Measurements from ENCODE around the gene FGD6. TPM values are rescaled to one million over a fixed set of nuclear protein-coding genes. Genes with fewer than 3 reads are reported as not detected.
"Not testable (repeated sequence)": the region's sequence is repeated elsewhere in the genome, so short reads cannot be mapped to it uniquely, and the experiment has no call there.

The FGD6 gene
- total RNA-seq, 2 donors from 2014 or later: 7.4 to 11.4 TPM

GRCh38 chr12:95212586-95212985, 4.7 kb downstream of the FGD6 start:
- intact Hi-C loops (cut with DNase I): no loop called here
- no peak for DNase-seq (ENCODE audit: low spot score)

GRCh38 chr12:95208678-95209077, 8.6 kb downstream of the FGD6 start:
- intact Hi-C loops (cut with DNase I): loop anchor here in 1 of 2 donors (10.0 kb wide), 1 partner anchor 84 kb away; no protein-coding TSS in a partner anchor
- DNase-seq (ENCODE audit: low spot score): no peak

GRCh38 chr12:95207407-95207806, 9.9 kb downstream of the FGD6 start:
- intact Hi-C loops (cut with DNase I): loop anchor here in 1 of 2 donors (10.0 kb wide), 1 partner anchor 83 kb away; no protein-coding TSS in a partner anchor
- DNase-seq (ENCODE audit: low spot score): no peak

DNA sequence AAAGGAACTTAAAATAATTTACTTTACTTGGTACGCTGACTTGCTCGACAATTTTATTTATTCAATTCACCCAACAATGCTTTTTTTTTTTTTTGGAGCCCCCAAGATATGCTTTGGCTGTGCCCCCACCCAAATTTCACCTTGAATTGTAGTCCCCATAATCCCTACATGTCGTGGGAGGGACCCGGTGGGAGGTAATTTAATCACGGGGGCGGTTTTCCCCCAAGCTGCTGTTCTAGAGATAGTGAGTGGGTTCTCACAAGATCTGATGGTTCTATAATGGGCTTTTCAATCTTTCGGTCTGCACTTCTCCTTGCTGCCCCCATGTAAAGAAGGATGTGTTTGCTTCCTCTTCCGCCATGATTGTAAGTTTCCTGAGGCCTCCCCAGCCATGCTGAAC, 10.4 kb downstream of the FGD6 start:
- DNase-seq (ENCODE audit: low spot score): no peak
- intact Hi-C loops (cut with DNase I): loop anchor here in 1 of 2 donors (10.0 kb wide), 1 partner anchor 82 kb away; no protein-coding TSS in a partner anchor

DNA sequence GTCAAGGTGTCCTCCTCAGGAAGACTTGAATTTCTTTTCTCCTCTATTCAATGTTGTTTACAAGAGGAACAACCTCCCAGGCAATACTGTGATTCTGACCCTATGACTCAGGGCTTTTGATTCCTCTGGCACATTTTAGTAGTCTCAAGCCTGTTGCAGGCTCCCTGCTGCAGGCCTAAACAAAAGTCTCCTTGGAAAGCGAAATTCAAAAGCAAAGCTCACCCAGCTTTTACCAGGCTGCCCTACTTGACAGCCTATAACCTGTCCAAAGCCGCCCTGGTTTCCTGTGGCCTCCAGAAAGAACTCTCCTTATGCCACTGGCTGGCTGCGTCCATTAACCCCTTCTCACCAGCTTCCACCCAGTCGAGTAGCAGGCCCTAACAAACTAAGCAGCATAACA, 11.6 kb downstream of the FGD6 start:
- intact Hi-C loops (cut with DNase I): loop anchor here in 1 of 2 donors (10.0 kb wide), 1 partner anchor 81 kb away; no protein-coding TSS in a partner anchor
- DNase-seq (ENCODE audit: low spot score): no peak

- no peak for DNase-seq (ENCODE audit: low spot score)
- intact Hi-C loops (cut with DNase I): loop anchor here in 1 of 2 donors (10.0 kb wide), 1 partner anchor 80 kb away; no protein-coding TSS in a partner anchor
These were observed 12.1 kb downstream of the FGD6 start for GRCh38 chr12:95205016-95205624.

DNA sequence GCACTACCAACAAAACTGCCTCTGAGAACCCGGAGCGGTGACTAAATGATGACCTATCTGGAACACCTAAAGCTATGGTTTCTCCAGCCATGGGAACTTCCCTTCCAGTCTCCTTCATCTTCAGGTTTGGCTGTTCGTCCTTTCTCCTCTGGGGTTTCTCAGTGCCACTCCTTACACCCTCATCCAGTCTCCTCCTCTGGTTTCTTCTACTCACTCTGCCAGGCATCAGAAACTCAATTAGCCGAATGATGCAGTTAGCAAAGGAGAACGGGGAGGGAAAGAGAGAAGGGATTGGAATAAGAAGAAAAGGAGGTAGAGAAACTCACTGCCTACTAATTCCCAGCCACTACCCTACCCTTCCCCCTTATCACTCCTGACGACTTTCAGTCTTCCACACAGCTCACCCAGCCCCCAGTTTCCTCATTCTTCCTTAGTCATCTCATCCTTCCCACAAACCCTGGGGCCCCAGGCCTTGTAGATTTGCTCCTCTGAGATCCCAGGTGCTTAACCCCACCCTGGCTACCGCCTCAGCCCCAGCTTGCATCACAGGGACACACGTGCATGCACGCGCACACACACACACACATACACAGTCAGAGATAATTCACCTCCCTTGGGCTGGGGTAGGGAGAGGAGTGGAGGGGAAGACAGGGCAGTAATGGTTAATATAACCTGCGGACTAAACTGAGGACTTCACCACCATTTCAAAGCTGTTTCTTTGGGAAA, 13.0 kb downstream of the FGD6 start:
- intact Hi-C loops (cut with DNase I): loop anchor here in 1 of 2 donors (10.0 kb wide), 1 partner anchor 80 kb away; no protein-coding TSS in a partner anchor
- DNase-seq (ENCODE audit: low spot score): no peak

DNA sequence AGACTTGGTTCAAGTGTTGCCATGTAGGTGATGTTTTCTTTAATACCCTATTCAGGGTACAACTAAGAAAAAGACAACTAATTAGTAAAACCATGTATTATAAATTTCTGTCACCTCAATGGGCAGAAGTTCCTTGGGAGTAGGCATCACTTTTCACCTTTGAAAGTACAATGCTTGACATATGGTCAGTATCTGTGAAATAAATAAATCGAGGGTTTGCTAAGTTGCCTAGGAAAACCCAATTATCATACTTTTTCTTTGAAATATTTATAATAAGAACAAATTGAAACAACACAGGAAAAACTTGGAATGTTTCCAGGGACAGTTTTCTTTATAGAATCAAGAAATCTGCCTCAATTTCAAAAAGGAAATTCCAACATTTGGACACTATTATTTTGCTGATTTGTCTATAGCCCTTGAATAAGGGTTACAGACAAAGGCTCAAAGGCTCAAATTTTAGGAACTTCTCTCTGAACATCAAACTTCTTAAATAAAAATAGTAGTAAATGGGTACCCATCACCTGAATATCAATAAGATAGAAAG, 13.7 kb downstream of the FGD6 start:
- intact Hi-C loops (cut with DNase I): loop anchor here in 1 of 2 donors (10.0 kb wide), 1 partner anchor 79 kb away; no protein-coding TSS in a partner anchor
- DNase-seq (ENCODE audit: low spot score): no peak

- no peak for DNase-seq (ENCODE audit: low spot score)
- intact Hi-C loops (cut with DNase I): loop anchor here in 1 of 2 donors (10.0 kb wide), 1 partner anchor 78 kb away; no protein-coding TSS in a partner anchor
These were observed 14.4 kb downstream of the FGD6 start for GRCh38 chr12:95202691-95203486.

- no peak for DNase-seq (ENCODE audit: low spot score)
These were observed 16.1 kb downstream of the FGD6 start for GRCh38 chr12:95201056-95201670.

DNA sequence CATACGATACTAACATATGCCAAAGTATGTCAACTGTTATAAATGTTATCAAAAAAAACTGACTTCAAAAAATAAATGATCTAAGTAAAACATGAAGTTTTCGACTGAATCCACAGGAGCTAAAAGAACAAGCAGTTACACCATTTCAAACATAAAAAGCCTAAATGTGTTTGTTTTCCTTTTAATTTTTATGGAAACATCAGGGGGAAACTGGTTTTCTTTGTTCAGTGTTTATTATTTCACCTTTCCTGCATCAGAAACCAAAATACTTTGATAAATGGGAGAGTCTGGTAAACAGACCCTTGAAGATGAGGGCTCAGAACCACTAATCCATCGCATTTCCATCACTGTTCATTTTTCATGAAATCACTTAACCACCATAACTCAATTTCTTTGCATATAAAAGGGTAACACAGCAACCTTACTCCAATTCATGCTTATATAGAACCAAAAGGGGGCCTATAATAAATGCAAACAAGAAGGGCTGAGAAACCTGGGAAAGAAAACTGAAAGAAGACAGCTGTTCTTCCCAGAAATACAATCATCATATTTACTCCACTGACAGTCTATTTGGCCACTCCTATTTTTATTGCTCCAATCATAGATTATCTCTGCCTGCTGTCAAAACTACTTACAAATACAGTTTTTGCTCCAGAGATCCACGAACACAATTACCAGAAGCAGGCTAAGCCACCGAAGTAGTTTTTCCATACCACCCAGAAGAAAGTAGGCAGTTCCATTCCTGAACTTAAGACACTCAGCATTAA, 17.0 kb downstream of the FGD6 start:
- intact Hi-C loops (cut with DNase I): loop anchor here in 1 of 2 donors (10.0 kb wide), 1 partner anchor 76 kb away; no protein-coding TSS in a partner anchor
- DNase-seq (ENCODE audit: low spot score): no peak

More at GRCh38 chr12:95201056-95201670, 16.1 kb downstream of the FGD6 start:
- intact Hi-C loops (cut with DNase I): loop anchor here in 1 of 2 donors (10.0 kb wide), 1 partner anchor 76 kb away; no protein-coding TSS in a partner anchor

DNA sequence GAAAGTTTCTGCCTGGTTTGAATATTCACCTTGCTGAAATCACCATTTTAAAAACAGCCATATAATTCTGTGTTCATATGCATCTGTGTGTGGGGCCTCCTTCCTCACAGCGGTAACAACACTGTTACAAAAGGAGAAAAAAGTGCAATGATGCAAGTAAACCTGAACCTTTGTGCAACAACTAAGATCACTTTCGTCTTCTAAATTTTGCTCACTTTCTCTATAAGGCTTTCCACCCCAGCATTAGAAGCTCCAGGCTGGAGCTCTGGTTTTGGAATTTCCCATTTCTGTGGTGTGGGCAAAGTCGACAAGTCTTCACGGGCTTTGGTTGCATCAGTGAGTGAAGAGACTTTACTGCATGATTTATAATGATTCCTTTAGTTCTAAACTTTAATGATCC, 18.4 kb downstream of the FGD6 start:
- no peak for DNase-seq (ENCODE audit: low spot score)
- intact Hi-C loops (cut with DNase I): no loop called here

DNA sequence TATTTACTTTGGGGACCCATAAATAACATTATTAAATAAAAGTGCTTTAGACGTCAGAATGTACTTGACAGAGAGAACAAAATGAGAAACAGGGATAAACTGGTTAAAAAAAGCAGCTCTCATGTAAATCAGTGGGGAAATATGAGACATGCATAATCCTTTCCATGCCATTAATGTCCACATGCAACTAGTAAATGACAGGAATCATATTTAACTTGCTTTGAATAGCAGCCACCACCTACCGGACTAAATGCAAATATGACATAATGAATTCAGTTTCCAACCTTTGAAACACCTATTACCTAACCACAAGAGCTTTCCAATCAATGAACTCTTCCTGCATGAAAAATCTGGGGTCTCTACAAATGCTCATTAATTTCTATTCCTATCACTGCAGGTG, 19.6 kb downstream of the FGD6 start:
- no peak for DNase-seq (ENCODE audit: low spot score)
- intact Hi-C loops (cut with DNase I): no loop called here

- intact Hi-C loops (cut with DNase I); DNase-seq (ENCODE audit: low spot score): not testable (repeated sequence)
These were observed 20.2 kb downstream of the FGD6 start for GRCh38 chr12:95196875-95197569.

DNA sequence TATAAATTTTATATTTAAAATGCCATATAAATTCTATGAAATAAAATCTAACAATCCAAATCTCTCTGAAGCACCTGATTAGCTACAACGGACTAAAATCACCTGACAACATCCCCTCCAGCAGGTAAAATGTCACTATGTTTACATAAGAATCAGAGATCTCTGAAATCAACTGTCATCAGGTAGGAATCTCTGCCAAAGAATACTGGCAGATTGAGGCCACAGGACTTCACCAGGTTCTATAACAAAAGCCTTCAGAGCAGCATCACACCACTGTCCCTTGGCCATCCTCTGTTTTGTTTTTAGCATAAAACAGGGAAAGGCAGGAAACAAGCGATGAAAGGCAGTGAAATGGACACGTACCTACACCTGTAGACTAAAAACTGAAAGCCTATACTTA, 22.1 kb downstream of the FGD6 start:
- intact Hi-C loops (cut with DNase I): no loop called here
- no peak for DNase-seq (ENCODE audit: low spot score)

DNA sequence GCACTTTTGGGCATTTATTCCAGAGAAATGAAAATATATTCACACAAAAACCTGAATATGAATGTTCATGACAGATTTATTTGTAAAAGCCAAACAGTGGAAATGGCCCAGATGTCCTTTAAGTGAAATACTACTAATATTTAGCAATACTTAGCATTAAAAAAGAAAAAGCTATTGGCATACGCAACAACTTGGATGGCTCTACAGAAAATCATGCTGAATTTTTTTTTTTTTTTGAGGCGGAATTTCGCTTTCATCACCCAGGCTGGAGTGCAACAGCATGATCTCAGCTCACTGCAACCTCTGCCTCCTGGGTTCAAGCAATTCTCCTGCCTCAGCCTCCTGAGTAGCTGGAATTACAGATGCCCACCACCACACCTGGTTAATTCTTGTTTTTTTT, 24.1 kb downstream of the FGD6 start:
- intact Hi-C loops (cut with DNase I): no loop called here
- no peak for DNase-seq (ENCODE audit: low spot score)

GRCh38 chr12:95192271-95192670, 25.0 kb downstream of the FGD6 start:
- intact Hi-C loops (cut with DNase I): no loop called here
- DNase-seq (ENCODE audit: low spot score): no peak
